OCI-LY3 (cell line): Measurements from ENCODE around the gene UAP1L1.
A peak's percentile ranks its signal among the peaks of the same experiment; 100 is the strongest.
"Not testable (repeated sequence)": the region's sequence is repeated elsewhere in the genome, so short reads cannot be mapped to it uniquely, and the experiment has no call there.

Source experiments
- H2AFZ ChIP-seq: fragments of 200-600, 300-600 bp; shearing (Covaris generic); 2 replicates; pipeline ENCODE4 v1.6.0; 2014; ENCODE audit warnings: antibody characterized with exemption, low read depth, low read length
- H3K27ac ChIP-seq: fragments of 200-600, 300-600 bp; sonication (generic); 2 replicates; pipeline ENCODE4 v1.5.1; 2014; ENCODE audit warnings: mild to moderate bottlenecking, low read length, moderate library complexity, mixed read lengths
- H3K27me3 ChIP-seq: fragments of 200-600, 300-600 bp; sonication (generic); 2 replicates; pipeline ENCODE4 v1.6.1; 2014; ENCODE audit warnings: low read depth, low read length, mixed read lengths
- H3K36me3 ChIP-seq: fragments of 200-600, 300-600 bp; sonication (generic); replicated peaks from 2 replicates; pipeline ENCODE3; 2014; ENCODE audit warnings: low read depth, low read length, mixed read lengths
- H3K4me1 ChIP-seq: fragments of 300-600, 200-600 bp; sonication (generic); 2 replicates; pipeline ENCODE4 v1.6.1; 2014; ENCODE audit warnings: low read length, mixed read lengths
- H3K4me2 ChIP-seq: fragments of 200-600, 300-600 bp; sonication (generic); 2 replicates; pipeline ENCODE4 v1.6.1; 2014; ENCODE audit warnings: low read length, mixed read lengths
- H3K4me3 ChIP-seq: fragments of 300-600, 200-600 bp; sonication (generic); 2 replicates; pipeline ENCODE4 v1.5.1; 2014; ENCODE audit warnings: antibody characterized with exemption, mild to moderate bottlenecking, low read length, moderate library complexity
- H3K79me2 ChIP-seq: fragments of 300-600, 200-600 bp; shearing (Covaris generic); 2 replicates; pipeline ENCODE4 v1.6.1; 2014; ENCODE audit warnings: mild to moderate bottlenecking, low read length, mixed read lengths
- H3K9ac ChIP-seq: fragments of 300-600, 200-600 bp; shearing (Covaris generic); 2 replicates; pipeline ENCODE4 v1.6.0; 2014; ENCODE audit warnings: mild to moderate bottlenecking, low read length, moderate library complexity
- H3K9me3 ChIP-seq: fragments of 200-600, 300-600 bp; shearing (Covaris generic); 2 replicates; pipeline ENCODE4 v1.6.1; 2014; ENCODE audit warnings: low read length, mixed read lengths; ENCODE audit not compliant: insufficient read depth
- H4K20me1 ChIP-seq: fragments of 200-600, 300-600 bp; sonication (generic); 2 replicates; pipeline ENCODE4 v1.6.1; 2016; ENCODE audit warnings: low read length, mixed read lengths; ENCODE audit not compliant: insufficient read depth
- CTCF ChIP-seq: fragments of 200-600, 300-600 bp; sonication (generic); IDR thresholded peaks from 2 replicates; pipeline ENCODE4 v1.5.1; 2014; ENCODE audit warnings: antibody characterized with exemption, low read length, low read depth
- EZH2phosphoT487 ChIP-seq: fragments of 200-600 bp; shearing (Covaris generic); IDR thresholded peaks from 2 replicates; pipeline ENCODE4 v1.6.1; 2018; ENCODE audit warnings: antibody characterized with exemption, mixed run types, low read depth

The UAP1L1 gene

GRCh38 chr9:137121927-137122795, 44.8 kb downstream of the UAP1L1 start:
- Histone ChIP-seq H3K79me2 (peaks cover 18% of the 10 kb centered on the region), H3K4me2 (peak overlapping the region; percentile 65), H3K4me3 (peak overlapping the region; percentile 64), H3K27ac (peak overlapping the region; percentile 82), H3K9ac (peak overlapping the region; percentile 42), H3K4me1 (peaks cover 44% of the 10 kb centered on the region)
- not testable (repeated sequence) for H3K27me3 ChIP-seq, H3K9me3 ChIP-seq, H3K36me3 ChIP-seq, H4K20me1 ChIP-seq, H2AFZ ChIP-seq

DNA sequence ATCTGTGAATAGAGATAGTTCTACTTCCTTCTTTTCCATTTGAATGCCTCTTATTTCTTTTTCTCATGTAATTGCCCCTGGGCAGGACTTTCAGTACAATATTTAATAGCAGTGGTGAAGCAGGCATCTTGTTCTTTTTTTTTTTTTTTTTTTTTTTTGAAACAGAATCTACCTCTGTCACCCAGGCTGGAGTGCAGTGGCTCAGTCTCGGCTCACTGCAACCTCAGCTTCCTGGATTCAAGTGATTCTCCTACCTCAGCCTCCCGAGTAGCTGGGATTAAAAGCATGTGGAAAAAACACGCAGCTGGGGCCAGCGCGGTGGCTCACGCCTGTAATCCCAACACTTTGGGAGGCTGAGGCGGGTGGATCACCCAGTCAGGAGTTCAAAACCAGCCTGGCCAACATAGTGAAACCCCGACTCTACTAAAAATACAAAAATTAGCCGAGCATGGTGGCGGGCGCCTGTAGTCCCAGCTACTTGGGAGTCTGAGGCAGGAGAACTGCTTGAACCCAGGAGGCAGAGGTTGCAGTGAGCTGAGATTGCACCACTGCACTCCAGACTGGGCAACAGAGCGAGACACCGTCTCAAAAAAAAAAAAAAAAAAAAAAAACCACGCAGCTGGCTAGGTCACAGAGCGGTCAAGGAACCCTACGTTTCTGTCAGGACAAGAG, 45.6 kb downstream of the UAP1L1 start:
- H3K36me3 ChIP-seq, H3K27me3 ChIP-seq, H4K20me1 ChIP-seq, H3K9me3 ChIP-seq, H2AFZ ChIP-seq: not testable (repeated sequence)
- Histone ChIP-seq H3K9ac (peak overlapping the region; percentile 42; the same call in 1 of the 2 replicates), H3K4me2 (peak overlapping the region; percentile 65), H3K4me1 (peaks cover 44% of the 10 kb centered on the region), H3K27ac (peak overlapping the region; percentile 82), H3K4me3 (peak overlapping the region; percentile 64), H3K79me2 (peaks cover 26% of the 10 kb centered on the region)

- Histone ChIP-seq H3K9ac (peak overlapping the region; percentile 3; the same call in 1 of the 2 replicates), H3K27ac (peak overlapping the region; percentile 82), H3K4me1 (peaks cover 40% of the 10 kb centered on the region), H3K36me3 (peaks cover 3% of the 10 kb centered on the region), H3K9me3 (no peaks in the 10 kb centered on the region), H3K27me3 (no peaks in the 10 kb centered on the region), H3K4me3 (peak overlapping the region; percentile 64), H3K79me2 (peaks cover 31% of the 10 kb centered on the region), H4K20me1 (no peaks in the 10 kb centered on the region), H2AFZ (no peak overlapping the region), H3K4me2 (peak overlapping the region; percentile 65)
- no peak for TF ChIP-seq CTCF
- no peak for TF ChIP-seq EZH2phosphoT487
Observed at GRCh38 chr9:137123468-137123837, 46.1 kb downstream of the UAP1L1 start.

DNA sequence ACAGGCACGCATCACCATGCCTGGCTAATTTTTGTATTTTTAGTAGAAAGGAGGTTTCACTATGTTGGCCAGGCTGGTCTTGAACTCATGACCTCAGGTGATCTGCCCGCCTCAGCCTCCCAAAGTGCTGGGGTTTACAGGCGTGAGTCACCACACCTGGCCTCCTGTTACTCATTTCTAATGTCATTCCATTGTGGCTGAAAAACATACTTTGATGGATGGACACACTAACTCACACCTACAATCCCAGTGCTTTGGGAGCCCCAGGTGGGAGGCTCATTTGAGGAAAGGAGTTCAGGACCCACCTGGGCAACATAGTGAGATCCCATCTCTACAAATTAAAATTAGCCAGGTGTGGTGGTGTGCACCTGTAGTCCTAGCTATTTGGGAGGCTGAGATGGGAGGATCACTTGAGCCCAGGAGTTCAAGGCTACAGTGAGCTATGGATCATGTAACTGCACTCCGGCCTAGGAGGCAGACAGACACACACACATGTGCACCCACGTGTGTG, 46.7 kb downstream of the UAP1L1 start:
- not testable (repeated sequence) for H3K9ac ChIP-seq, H3K27me3 ChIP-seq, H2AFZ ChIP-seq, H3K9me3 ChIP-seq, H3K36me3 ChIP-seq, H4K20me1 ChIP-seq
- peaks cover 38% of the 10 kb centered on the region for H3K4me1 ChIP-seq
- H3K4me3 ChIP-seq, result peak overlapping the region; percentile 2; the same call in 1 of the 2 replicates
- peak overlapping the region; percentile 65 for H3K4me2 ChIP-seq
- peak overlapping the region; percentile 82 for H3K27ac ChIP-seq
- H3K79me2 ChIP-seq, result peaks cover 37% of the 10 kb centered on the region

- H3K9ac ChIP-seq, result peak overlapping the region; percentile 88
- H3K36me3 ChIP-seq, result peaks cover 3% of the 10 kb centered on the region
- no peaks in the 10 kb centered on the region for H4K20me1 ChIP-seq
- H3K9me3 ChIP-seq, result no peaks in the 10 kb centered on the region
- peaks cover 37% of the 10 kb centered on the region for H3K4me1 ChIP-seq
- H3K27ac ChIP-seq, result peak overlapping the region; percentile 90
- peak overlapping the region; percentile 98 for H3K4me2 ChIP-seq
- H3K4me3 ChIP-seq, result peak overlapping the region; percentile 89
- TF ChIP-seq EZH2phosphoT487 (no peak), CTCF (no peak)
- H3K27me3 ChIP-seq, result no peaks in the 10 kb centered on the region
- peaks cover 51% of the 10 kb centered on the region for H3K79me2 ChIP-seq
- H2AFZ ChIP-seq, result no peak overlapping the region
Observed at GRCh38 chr9:137126786-137127185, 49.5 kb downstream of the UAP1L1 start.
